K562 (cell line): Measurements from ENCODE around the gene RBM22.

Experiments
- CTCF ChIP-seq, 3 experiments: IDR thresholded peaks in 2 of 3; conservative IDR thresholded peaks in 1 of 3; 2 replicates each; pipeline ENCODE4 v1.5.1; 2011 to 2012; ENCODE audit warnings: low read length in 3 of 3, mild to moderate bottlenecking in 3 of 3, control low read depth in 2 of 3, improper control_type of control experiment in 1 of 3, inconsistent platforms in 1 of 3, low read depth in 1 of 3, mixed read lengths in 1 of 3, moderate library complexity in 1 of 3; ENCODE audit not compliant: insufficient read depth in 2 of 3
- FOSL1 ChIP-seq: fragments of 200-800 bp; sonication (Bioruptor generic); conservative IDR thresholded peaks from 2 replicates; pipeline ENCODE4 v1.6.1; 2016; ENCODE audit warnings: missing genetic modification characterization, missing compliant biosample characterization
- GABPA ChIP-seq: fragments of 200-800 bp; sonication (Bioruptor generic); conservative IDR thresholded peaks from 2 replicates; pipeline ENCODE4 v1.6.1; 2016; ENCODE audit warnings: low read depth, missing genetic modification characterization, missing compliant biosample characterization
- NEUROD1 ChIP-seq: fragments of 150-350 bp; IDR thresholded peaks from 2 replicates; pipeline ENCODE4 v1.6.1; 2014; ENCODE audit warnings: borderline replicate concordance, low read length, low read depth; ENCODE audit not compliant: partially characterized antibody
- POLR2A ChIP-seq: fragments of 450-650 bp; conservative IDR thresholded peaks from 2 replicates; pipeline ENCODE4 v1.6.1; 2016
- REST ChIP-seq, 2 experiments: fragments of 450-650 bp; formaldehyde crosslinking in 1 of 2; IDR thresholded peaks; 2 replicates each; pipeline versions ENCODE4 v1.4.0 to v1.6.1; 2014 to 2020; ENCODE audit warnings: mild to moderate bottlenecking in 2 of 2, borderline replicate concordance in 1 of 2, low read depth in 1 of 2
- SMAD4 ChIP-seq: fragments of 250-450 bp; sonication (Bioruptor Pico); conservative IDR thresholded peaks from 2 replicates; pipeline ENCODE4 v1.8.0; 2021; ENCODE audit warnings: inconsistent platforms, mild to moderate bottlenecking, moderate library complexity
- ZMIZ1 ChIP-seq, 2 experiments: fragments of 150-350 bp in 1 of 2; IDR thresholded peaks; 2 replicates each; pipeline ENCODE4 v1.6.1; 2012 to 2016; ENCODE audit warnings: low read depth in 2 of 2, low read length in 2 of 2, mild to moderate bottlenecking in 1 of 2, moderate library complexity in 1 of 2
- ZNF830 ChIP-seq: fragments of 250-450 bp; sonication (Bioruptor Pico); IDR thresholded peaks from 2 replicates; pipeline ENCODE4 v1.5.0; 2021; ENCODE audit warnings: mild to moderate bottlenecking
- ZSCAN29 ChIP-seq: fragments of 450-650 bp; IDR thresholded peaks from 2 replicates; pipeline ENCODE4 v1.6.1; 2017

GRCh38 chr5:150731669-150732242 is 30.9 kb upstream of the RBM22 start:
- TF ChIP-seq CTCF (IDR thresholded peaks at IDR 0.05 in 2 of 3, conservative IDR thresholded peaks at IDR 0.05 in 1 of 3; ENCODE audit: insufficient read depth in 2 of 3, low read depth in 1 of 3, low read length in 3 of 3) (no peak), GABPA (tag) (no peak), POLR2A (no peak), REST (IDR thresholded peaks at IDR 0.05; ENCODE audit: borderline replicate concordance) (no peak), REST (CRISPR knock-in tag; IDR thresholded peaks at IDR 0.05; ENCODE audit: low read depth) (no peak), NEUROD1 (no peak), ZNF830 (no peak), ZMIZ1 (IDR thresholded peaks at IDR 0.05; ENCODE audit: low read depth in 2 of 2, low read length in 2 of 2) (no peak), ZSCAN29 (no peak), SMAD4 (no peak), FOSL1 (tag) (no peak)
